Lung microvascular endothelial cell (primary cell): ENCODE data around the gene CLASP2. TPM values are rescaled to one million over a fixed set of nuclear protein-coding genes. Genes with fewer than 3 reads are reported as not detected.
"Not testable (repeated sequence)": the region's sequence is repeated elsewhere in the genome, so short reads cannot be mapped to it uniquely, and the experiment has no call there.

Experiments
- DNase-seq, 2 donors: peaks; one replicate each; pipeline versions ENCODE4 v3.0.0 to v3.0.0-alpha.2; 2010; ENCODE audit warnings: low read depth in 2 of 2
- total RNA-seq: library from RNA; depleted of rRNA; stranded (reverse); fragments of >200 nt; gene quantifications from 2 replicates; pipeline ENCODE4 v1.2.1, GENCODE V29; 2014

The CLASP2 gene
- total RNA-seq, 1 donor from 2014 or later, result 47.6 TPM

DNA sequence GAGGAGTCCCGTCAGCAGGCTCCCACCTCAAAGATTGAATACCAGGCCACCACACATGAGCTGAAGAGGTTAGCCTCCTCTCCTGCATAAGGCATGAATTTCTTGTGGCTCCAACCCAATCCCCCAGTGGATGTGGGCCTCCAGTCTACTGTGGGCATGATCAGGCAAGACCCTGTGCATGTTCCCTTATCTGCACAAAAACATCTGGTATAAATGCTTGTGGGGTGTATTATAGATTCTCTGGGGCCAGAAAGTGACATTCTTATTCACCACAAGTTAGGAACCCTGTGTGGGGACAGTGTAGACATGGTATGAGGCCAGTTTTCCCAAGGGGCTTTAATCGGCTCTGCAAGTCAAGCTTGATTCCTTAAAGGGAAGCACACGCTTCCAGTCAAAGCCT lies 259.6 kb downstream of the CLASP2 start:
- no peak for DNase-seq

DNA sequence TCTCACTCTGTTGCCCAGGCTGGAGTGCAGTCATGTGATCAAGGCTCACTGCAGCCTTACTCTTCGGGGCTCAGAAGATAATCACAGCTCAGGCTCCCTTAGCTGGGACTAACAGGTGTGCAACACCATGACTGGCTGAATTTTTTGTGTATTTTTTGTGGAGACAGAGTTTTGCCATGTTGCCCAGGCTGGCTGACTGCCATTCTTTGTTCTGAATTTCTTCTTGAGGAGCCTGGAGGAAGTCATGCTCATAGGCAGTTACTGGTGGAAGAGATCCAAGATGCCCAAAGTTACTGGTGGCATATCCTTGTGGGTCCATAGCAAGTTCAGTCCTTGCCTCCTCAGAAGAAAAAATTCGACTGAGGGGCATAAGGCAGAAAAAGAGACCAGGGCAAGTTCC lies 261.3 kb downstream of the CLASP2 start:
- DNase-seq, result peak in 1 of 2 donors; percentile 20

DNA sequence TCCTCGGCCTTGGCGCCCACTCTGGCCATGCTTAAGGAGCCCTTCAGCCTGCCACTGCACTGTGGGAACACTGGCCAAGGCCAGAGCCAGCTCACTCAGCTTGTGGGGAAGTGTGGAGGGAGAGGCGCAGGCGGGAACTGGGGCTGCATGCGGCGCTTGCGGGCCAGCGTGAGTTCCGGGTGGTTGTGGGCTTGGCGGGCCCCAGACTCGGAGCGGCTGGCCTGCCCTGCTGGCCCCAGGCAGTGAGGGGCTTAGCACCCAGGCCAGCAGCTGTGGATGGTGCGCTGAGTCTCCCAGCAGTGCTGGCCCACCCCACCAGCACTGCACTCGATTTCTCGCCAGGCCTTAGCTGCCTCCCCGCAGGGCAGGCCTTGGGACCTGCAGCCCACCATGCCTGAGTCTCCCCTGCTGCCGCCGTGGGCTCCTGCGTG lies 264.7 kb downstream of the CLASP2 start:
- no peak for DNase-seq

DNA sequence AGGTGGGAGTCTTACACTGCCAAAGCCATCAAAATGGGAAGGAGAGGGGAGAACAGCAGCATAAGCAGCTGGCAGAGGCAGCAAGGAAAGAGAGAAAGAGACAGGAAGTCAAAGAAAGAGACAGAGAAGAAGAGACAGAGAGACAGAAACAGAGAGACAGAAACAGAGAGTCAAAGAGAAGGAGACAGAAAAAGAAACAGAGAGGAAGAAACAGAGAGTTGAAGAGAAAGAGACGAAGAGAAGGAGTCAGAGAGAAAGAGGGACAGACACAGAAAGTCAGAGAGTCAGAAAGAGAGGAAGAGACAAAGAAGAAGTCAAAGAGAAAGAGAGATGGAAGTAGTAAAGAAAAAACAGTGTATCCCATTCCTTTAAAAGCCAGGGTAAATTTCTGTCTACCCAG lies 266.1 kb downstream of the CLASP2 start:
- not testable (repeated sequence) for DNase-seq

DNA sequence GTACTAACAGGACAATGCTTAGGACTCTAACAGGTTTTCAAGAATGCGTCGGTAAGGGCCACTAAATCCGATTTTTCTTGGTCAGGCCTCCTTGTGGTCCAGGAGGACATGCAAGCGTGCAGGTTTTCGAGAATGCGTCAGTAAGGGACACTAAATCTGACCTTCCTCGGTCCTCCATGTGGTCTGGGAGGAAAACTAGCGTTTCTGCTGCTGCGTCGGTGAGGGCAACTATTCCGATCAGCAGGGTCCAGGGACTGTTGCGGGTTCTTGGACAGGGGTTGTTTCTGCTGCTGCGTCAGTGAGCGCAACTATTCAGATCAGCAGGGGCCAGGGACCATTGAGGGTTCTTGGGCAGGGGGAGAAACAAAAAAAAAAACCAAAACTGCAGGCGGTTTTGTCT lies 270.1 kb downstream of the CLASP2 start:
- no peak for DNase-seq

DNA sequence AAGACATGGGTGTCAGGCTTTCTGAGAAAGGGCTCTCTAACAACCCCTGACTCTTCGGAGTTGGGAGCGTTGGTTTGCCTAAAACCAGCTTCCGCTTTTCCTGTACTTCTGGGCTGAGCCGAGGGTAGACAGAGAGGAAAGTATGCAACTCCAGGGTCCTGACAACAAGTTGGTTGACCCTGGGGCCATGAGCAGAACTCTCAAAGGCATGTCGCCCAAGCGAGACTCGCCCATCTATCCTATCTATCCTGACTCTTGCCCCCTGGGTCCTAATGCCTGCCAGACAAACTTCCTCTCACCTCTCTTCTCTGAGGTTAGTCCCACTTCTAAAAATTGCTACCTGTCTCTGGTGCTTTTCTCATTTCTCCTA lies 270.8 kb downstream of the CLASP2 start:
- not testable (repeated sequence) for DNase-seq

Other genes starting within 250 kb of the CLASP2 start
- 71.9 and 90.7 TPM in 2 replicates for gene PDCD6IP, start 80.4 kb upstream of the CLASP2 start, total RNA-seq